Endothelial cell of coronary artery (primary cell): Measurements from ENCODE around the gene RNU6-8. TPM values are rescaled to one million over a fixed set of nuclear protein-coding genes. Genes with fewer than 3 reads are reported as not detected.

ENCODE experiments used
- total RNA-seq: library from RNA; depleted of rRNA; stranded (reverse); fragments of >200 nt; gene quantifications from 2 replicates; pipeline ENCODE4 v1.2.3, GENCODE V29; 2014

The RNU6-8 gene
- not detected in 2 replicates for total RNA-seq

DNA sequence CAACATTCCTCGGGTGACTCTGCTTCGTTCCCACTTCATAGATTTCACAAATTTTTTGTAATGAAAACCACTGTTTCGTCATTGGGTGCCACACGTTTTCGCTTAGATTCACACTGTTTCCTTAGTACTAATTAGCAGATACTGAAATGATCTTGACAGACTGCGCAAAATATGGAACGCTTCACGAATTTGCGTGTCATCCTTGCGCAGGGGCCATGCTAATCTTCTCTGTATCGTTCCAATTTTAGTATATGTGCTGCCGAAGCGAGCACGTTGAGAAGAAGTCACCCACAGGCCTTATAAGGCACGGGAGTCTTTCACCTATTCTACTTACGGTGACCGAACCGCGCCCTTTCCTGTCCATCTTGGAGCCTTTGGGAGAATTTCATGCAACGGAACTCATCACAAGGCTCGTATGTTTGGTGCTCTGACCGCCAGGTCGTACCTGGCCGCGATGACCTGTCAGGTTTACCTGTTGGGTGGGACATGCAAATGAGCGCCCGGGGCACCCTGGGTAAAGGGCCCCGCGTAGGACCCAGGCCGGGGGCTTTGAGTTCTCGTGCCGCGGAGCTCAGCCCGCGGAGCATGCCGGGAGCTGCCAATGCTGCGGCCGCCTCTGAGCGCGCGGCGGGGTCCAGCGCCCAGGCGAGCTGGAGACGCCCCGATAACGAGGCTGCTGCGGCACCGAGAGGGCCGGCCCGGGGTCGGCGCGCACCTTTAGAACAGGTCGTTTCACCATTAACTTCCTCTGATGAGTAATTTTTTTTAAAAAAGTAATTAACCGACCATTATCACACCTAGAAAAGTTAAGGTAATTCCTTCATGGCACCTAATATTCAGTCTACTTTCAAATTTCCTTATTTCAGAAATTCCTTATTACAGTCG is at the start of gene RNU6-8:
Gene RNU6-8 (minus strand): TSS at position 272 of the 885 bp plus-strand sequence.

DNA sequence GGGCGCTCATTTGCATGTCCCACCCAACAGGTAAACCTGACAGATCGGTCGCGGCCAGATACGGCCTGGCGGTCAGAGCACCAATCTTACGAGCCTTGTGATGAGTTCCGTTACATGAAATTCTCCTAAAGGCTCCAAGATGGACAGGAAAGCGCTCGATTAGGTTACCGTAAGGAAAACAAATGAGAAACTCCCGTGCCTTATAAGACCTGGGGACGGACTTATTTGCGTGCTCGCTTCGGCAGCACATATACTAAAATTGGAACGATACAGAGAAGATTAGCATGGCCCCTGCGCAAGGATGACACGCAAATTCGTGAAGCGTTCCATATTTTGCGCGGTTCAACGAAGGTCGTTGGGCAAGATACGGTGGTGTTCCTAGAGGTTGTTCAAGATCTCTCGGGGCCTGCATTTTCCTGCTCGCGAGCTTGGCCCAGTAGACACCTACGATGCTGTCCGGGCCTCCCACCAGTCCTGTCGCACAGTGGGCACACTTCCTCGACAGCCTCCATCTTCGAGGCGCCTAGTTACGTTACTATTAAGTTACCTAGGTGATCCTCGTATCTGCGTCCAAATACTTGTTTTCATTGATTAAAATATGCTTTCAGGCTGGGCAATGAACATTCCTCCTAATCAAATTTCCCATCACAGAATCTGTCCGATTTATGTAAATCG is 1.1 kb downstream of the RNU6-8 start, which contains the start of gene RNU6-7:
Gene RNU6-7 (plus strand): TSS at position 230 of the 675 bp plus-strand sequence.

Other genes starting within 250 kb of the RNU6-8 start
- 28.5 and 40.7 TPM in 2 replicates for gene ARHGAP5, start 126.0 kb downstream of the RNU6-8 start, total RNA-seq
- not detected in 2 replicates for gene RNU6-7, start 1.2 kb downstream of the RNU6-8 start, total RNA-seq
- gene AKAP6, start 126.0 kb upstream of the RNU6-8 start, total RNA-seq, result 0.36 and 0.56 TPM in 2 replicates